Amniotic stem cell (primary cell): ENCODE measurements around the gene TAB3.
A peak's percentile ranks its signal among the peaks of the same experiment; 100 is the strongest.

Experiments
- DNase-seq: peaks from one replicate; lab custom pipeline; 2025; lab: John Stamatoyannopoulos, UW

The TAB3 gene

GRCh38 chrX:30887288-30887687, 1.8 kb downstream of the TAB3 start:
- DNase-seq, result no peak

GRCh38 chrX:30885136-30885535, 3.9 kb downstream of the TAB3 start:
- DNase-seq, result no peak

GRCh38 chrX:30883138-30883537, 5.9 kb downstream of the TAB3 start:
- no peak for DNase-seq

GRCh38 chrX:30881797-30882196, 7.3 kb downstream of the TAB3 start:
- DNase-seq, result no peak

- DNase-seq, result no peak
These were observed 7.7 kb downstream of the TAB3 start for GRCh38 chrX:30881390-30881789.

- DNase-seq, result no peak
These were observed 9.0 kb downstream of the TAB3 start for GRCh38 chrX:30880058-30880457.

- no peak for DNase-seq
These were observed 12.7 kb downstream of the TAB3 start for GRCh38 chrX:30876367-30876766.

- peak; percentile 19 for DNase-seq
These were observed 13.1 kb downstream of the TAB3 start for GRCh38 chrX:30875957-30876356.

GRCh38 chrX:30874851-30875250, 14.2 kb downstream of the TAB3 start:
- DNase-seq, result no peak

- no peak for DNase-seq
These were observed 18.5 kb downstream of the TAB3 start for GRCh38 chrX:30870572-30870971.

GRCh38 chrX:30865612-30866011, 23.4 kb downstream of the TAB3 start:
- no peak for DNase-seq

- DNase-seq, result no peak
These were observed 24.0 kb downstream of the TAB3 start for GRCh38 chrX:30865015-30865414.

GRCh38 chrX:30864383-30864785, 24.7 kb downstream of the TAB3 start:
- no peak for DNase-seq

GRCh38 chrX:30863974-30864373, 25.1 kb downstream of the TAB3 start:
- no peak for DNase-seq

- DNase-seq, result no peak
These were observed 31.0 kb downstream of the TAB3 start for GRCh38 chrX:30858098-30858497.

- no peak for DNase-seq
These were observed 37.6 kb downstream of the TAB3 start for GRCh38 chrX:30851449-30851848.

- no peak for DNase-seq
These were observed 53.7 kb downstream of the TAB3 start for GRCh38 chrX:30835373-30835772.

GRCh38 chrX:30833896-30834295, 55.2 kb downstream of the TAB3 start:
- no peak for DNase-seq

- no peak for DNase-seq
These were observed 58.0 kb downstream of the TAB3 start for GRCh38 chrX:30831082-30831481.

GRCh38 chrX:30830326-30830943, 58.6 kb downstream of the TAB3 start:
- DNase-seq, result no peak

GRCh38 chrX:30824275-30824674, 64.8 kb downstream of the TAB3 start:
- no peak for DNase-seq

GRCh38 chrX:30822764-30823163, 66.3 kb downstream of the TAB3 start:
- no peak for DNase-seq

GRCh38 chrX:30822068-30822681, 66.9 kb downstream of the TAB3 start:
- no peak for DNase-seq

GRCh38 chrX:30821116-30821515, 67.9 kb downstream of the TAB3 start:
- no peak for DNase-seq
